H9 (cell line): ENCODE results near the gene IRF2BP2. TPM values are rescaled to one million over a fixed set of nuclear protein-coding genes. Genes with fewer than 3 reads are reported as not detected.

Experiments used
- DNase-seq: peaks from one replicate; pipeline ENCODE4 v3.0.0-alpha.2; 2017
- H2AFZ ChIP-seq: one replicate; pipeline ENCODE4 v1.6.1; 2013; ENCODE audit warnings: mild to moderate bottlenecking, low read length, control low read depth, moderate library complexity
- H2AK5ac ChIP-seq: 2 replicates; pipeline ENCODE4 v1.6.1; 2013; ENCODE audit warnings: low read length, control low read depth, mixed read lengths; ENCODE audit not compliant: insufficient read length
- H2BK120ac ChIP-seq: one replicate; pipeline ENCODE4 v1.6.1; 2013; ENCODE audit warnings: low read depth, mild to moderate bottlenecking, low read length, control low read depth, inconsistent platforms; ENCODE audit not compliant: poor library complexity, severe bottlenecking
- H2BK12ac ChIP-seq: 2 replicates; pipeline ENCODE4 v1.6.1; 2013; ENCODE audit warnings: low read length, control low read depth, mixed read lengths, low read depth; ENCODE audit not compliant: insufficient read length
- H2BK15ac ChIP-seq: 2 replicates; pipeline ENCODE4 v1.6.1; 2013; ENCODE audit warnings: low read depth, low read length, control low read depth
- H2BK20ac ChIP-seq: one replicate; pipeline ENCODE4 v1.6.1; 2013; ENCODE audit warnings: low read depth, mild to moderate bottlenecking, low read length, control low read depth, inconsistent platforms; ENCODE audit not compliant: poor library complexity, severe bottlenecking
- H2BK5ac ChIP-seq: 2 replicates; pipeline ENCODE4 v1.6.1; 2013; ENCODE audit warnings: low read length, control low read depth, mixed read lengths; ENCODE audit not compliant: insufficient read length
- H3K14ac ChIP-seq: 2 replicates; pipeline ENCODE4 v1.6.1; 2013; ENCODE audit warnings: low read length, control low read depth; ENCODE audit not compliant: insufficient read depth
- H3K18ac ChIP-seq: 2 replicates; pipeline ENCODE4 v1.6.1; 2013; ENCODE audit warnings: low read depth, mild to moderate bottlenecking, mixed read lengths, low read length, control low read depth; ENCODE audit not compliant: insufficient read length
- H3K23ac ChIP-seq: 2 replicates; pipeline ENCODE4 v1.6.1; 2013; ENCODE audit warnings: low read length, control low read depth, mixed read lengths, low read depth; ENCODE audit not compliant: insufficient read length
- H3K23me2 ChIP-seq: 2 replicates; pipeline ENCODE4 v1.6.1; 2013; ENCODE audit warnings: low read depth, mild to moderate bottlenecking, mixed read lengths, low read length, control low read depth; ENCODE audit not compliant: insufficient read length, poor library complexity, severe bottlenecking
- H3K27ac ChIP-seq: 2 replicates; pipeline ENCODE4 v1.5.1; 2013; ENCODE audit warnings: low read length, control low read depth, mixed read lengths, low read depth; ENCODE audit not compliant: insufficient read length
- H3K27me3 ChIP-seq: 2 replicates; pipeline ENCODE4 v1.6.1; 2013; ENCODE audit warnings: low read length, control low read depth, inconsistent platforms; ENCODE audit not compliant: insufficient read depth
- H3K4ac ChIP-seq: 2 replicates; pipeline ENCODE4 v1.6.1; 2013; ENCODE audit warnings: low read depth, mild to moderate bottlenecking, control low read depth, inconsistent platforms, low read length, moderate library complexity
- H3K4me1 ChIP-seq: 2 replicates; pipeline ENCODE4 v1.6.1; 2013; ENCODE audit warnings: low read length, control low read depth, inconsistent platforms; ENCODE audit not compliant: insufficient read depth
- H3K4me2 ChIP-seq: 2 replicates; pipeline ENCODE4 v1.6.1; 2013; ENCODE audit warnings: low read length, control low read depth, mixed read lengths; ENCODE audit not compliant: insufficient read length, insufficient read depth
- H3K56ac ChIP-seq: 2 replicates; pipeline ENCODE4 v1.6.1; 2013; ENCODE audit warnings: low read depth, mild to moderate bottlenecking, mixed read lengths, low read length, control low read depth; ENCODE audit not compliant: insufficient read length
- H3K79me1 ChIP-seq: 2 replicates; pipeline ENCODE4 v1.6.1; 2013; ENCODE audit warnings: low read depth, mild to moderate bottlenecking, moderate library complexity, low read length, control low read depth, inconsistent platforms; ENCODE audit not compliant: insufficient read depth, poor library complexity, severe bottlenecking
- H3K79me2 ChIP-seq: 2 replicates; pipeline ENCODE4 v1.6.1; 2013; ENCODE audit warnings: low read length, control low read depth, inconsistent platforms; ENCODE audit not compliant: insufficient read depth
- H3K9ac ChIP-seq: 2 replicates; pipeline ENCODE4 v1.6.1; 2013; ENCODE audit warnings: low read length, control low read depth, mixed read lengths; ENCODE audit not compliant: insufficient read length; ENCODE audit errors: extremely low read depth
- H3K9me3 ChIP-seq: one replicate; pipeline ENCODE4 v1.6.1; 2013; ENCODE audit warnings: low read depth, low read length, inconsistent platforms; ENCODE audit not compliant: control insufficient read depth
- H3T11ph ChIP-seq: one replicate; pipeline ENCODE4 v1.6.1; 2013; ENCODE audit warnings: mild to moderate bottlenecking, low read length, control low read depth, inconsistent platforms
- H4K20me1 ChIP-seq: one replicate; pipeline ENCODE4 v1.6.1; 2013; ENCODE audit not compliant: control insufficient read depth, insufficient read length, insufficient read depth
- H4K5ac ChIP-seq: 2 replicates; pipeline ENCODE4 v1.6.1; 2013; ENCODE audit warnings: low read depth, mild to moderate bottlenecking, mixed read lengths, low read length, control low read depth; ENCODE audit not compliant: insufficient read length
- H4K8ac ChIP-seq: replicated peaks from 2 replicates; pipeline ENCODE4 v1.6.1; 2013; ENCODE audit warnings: low read length, control low read depth, mixed read lengths, low read depth; ENCODE audit not compliant: insufficient read length
- H4K91ac ChIP-seq: 2 replicates; pipeline ENCODE4 v1.6.1; 2013; ENCODE audit warnings: low read depth, mild to moderate bottlenecking, moderate library complexity, mixed read lengths, low read length, control low read depth; ENCODE audit not compliant: insufficient read length
- H3K27ac Mint-ChIP-seq, 3 experiments: 2 replicates in 2 of 3; 3 replicates in 1 of 3; pipeline ENCODE4 v1.8.0; 2020 to 2021; ENCODE audit warnings: mixed read lengths in 3 of 3, mild to moderate bottlenecking in 1 of 3, moderate library complexity in 1 of 3
- H3K27me3 Mint-ChIP-seq: 2 replicates; pipeline ENCODE4 v1.8.0; 2021; ENCODE audit warnings: low read depth, mild to moderate bottlenecking, moderate library complexity, mixed read lengths
- H3K36me3 Mint-ChIP-seq, 3 experiments: 2 replicates in 2 of 3; 3 replicates in 1 of 3; pipeline ENCODE4 v1.8.0; 2020 to 2021; ENCODE audit warnings: low read depth in 3 of 3, mixed read lengths in 3 of 3; ENCODE audit not compliant: insufficient read depth in 1 of 3
- H3K4me1 Mint-ChIP-seq, 2 experiments: 2 replicates each; pipeline ENCODE4 v1.8.0; 2020; ENCODE audit warnings: mixed read lengths in 2 of 2
- H3K4me3 Mint-ChIP-seq, 2 experiments: 2 replicates in 1 of 2; 3 replicates in 1 of 2; pipeline ENCODE4 v1.8.0; 2020 to 2021; ENCODE audit warnings: mild to moderate bottlenecking in 2 of 2, mixed read lengths in 2 of 2, moderate library complexity in 1 of 2
- H3K9me3 Mint-ChIP-seq, 2 experiments: 2 replicates in 1 of 2; 3 replicates in 1 of 2; pipeline ENCODE4 v1.8.0; 2020; ENCODE audit warnings: mild to moderate bottlenecking in 2 of 2, mixed read lengths in 2 of 2, moderate library complexity in 1 of 2
- WGBS: extraction: QIAGEN DNeasy Blood & Tissue Kit; methylation state at CpG from one replicate; pipeline ENCODE4 v1.1.7; 2013; ENCODE audit warnings: missing lambda C conversion rate, low lambda C conversion rate, mixed read lengths; ENCODE audit not compliant: insufficient read length; ENCODE audit errors: extremely low coverage; 5-methylcytosine and 5-hydroxymethylcytosine counted together
- total RNA-seq: library from RNA; stranded (reverse); gene quantifications from 2 replicates; pipeline ENCODE4 v1.2.1, GENCODE V29; 2021
- TF ChIP-seq, protein P1 (sequence below): fragments of 200-600 bp; sonication (generic); conservative IDR thresholded peaks from 3 replicates; pipeline ENCODE4 v1.8.0; 2021; ENCODE audit warnings: antibody characterized with exemption, mild to moderate bottlenecking

The IRF2BP2 gene
- total RNA-seq, 1 experiment from 2014 or later = 80.2 TPM

DNA sequence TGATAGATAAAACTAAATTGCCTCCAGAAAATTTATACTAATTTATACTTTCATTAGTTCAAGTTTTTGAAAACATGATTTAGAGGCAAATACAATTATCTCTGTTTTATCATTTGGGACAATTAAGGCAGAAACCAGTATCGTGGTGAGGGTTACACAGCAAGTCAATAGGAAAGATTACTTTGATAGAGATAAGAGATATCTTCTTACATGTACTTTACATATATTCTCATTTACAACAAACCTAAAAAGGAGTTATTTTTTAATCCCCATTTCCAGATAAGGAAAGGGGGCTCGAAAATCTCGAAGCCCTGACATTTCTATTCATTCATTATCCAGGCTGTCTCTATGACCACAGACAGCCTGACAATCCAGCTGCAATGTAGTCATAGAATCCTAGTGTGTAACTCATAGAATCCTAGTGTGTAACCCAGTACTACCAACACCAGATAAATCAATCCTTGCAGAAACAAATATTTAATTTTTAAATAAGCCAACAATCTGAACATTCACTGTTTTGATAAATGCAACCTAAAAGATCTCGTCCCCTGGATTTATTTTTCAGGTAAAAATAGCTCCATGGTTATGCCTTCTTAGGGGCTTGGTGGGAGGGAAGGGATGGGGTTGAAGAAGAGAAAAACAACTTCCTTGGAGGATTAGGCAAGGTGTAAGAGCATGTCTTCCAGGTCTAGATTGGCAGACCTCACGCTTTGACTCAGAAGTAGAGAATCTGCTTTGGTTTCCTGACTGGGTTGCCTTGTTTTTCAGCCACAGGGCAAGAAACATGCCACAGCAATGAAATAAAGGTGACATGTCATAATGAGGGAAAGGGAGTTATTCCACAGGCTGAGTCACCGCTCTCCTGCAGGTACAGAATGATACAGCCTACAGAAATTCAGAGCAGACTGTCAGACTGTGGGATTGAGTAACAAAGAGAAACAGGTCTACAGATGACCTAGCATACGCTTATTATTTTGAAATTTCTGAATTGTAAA is 45.6 kb downstream of the IRF2BP2 start:
- Histone ChIP-seq H2BK120ac (no peak overlapping the region), H3T11ph (no peak overlapping the region), H4K8ac (no peak overlapping the region), H3K4ac (no peak overlapping the region), H3K56ac (no peak overlapping the region), H3K14ac (no peak overlapping the region), H3K23ac (no peak overlapping the region), H2BK5ac (no peak overlapping the region), H3K23me2 (no peaks in the 10 kb centered on the region), H2BK12ac (no peak overlapping the region), H2AK5ac (no peak overlapping the region), H4K20me1 (no peaks in the 10 kb centered on the region), H3K27me3 (no peaks in the 10 kb centered on the region), H3K79me1 (no peaks in the 10 kb centered on the region), H4K91ac (no peak overlapping the region), H3K4me2 (no peak overlapping the region), H2BK15ac (no peak overlapping the region), H4K5ac (no peak overlapping the region), H2AFZ (no peak overlapping the region), H3K9ac (no peak overlapping the region), H2BK20ac (no peak overlapping the region), H3K9me3 (no peaks in the 10 kb centered on the region), H3K18ac (no peak overlapping the region), H3K4me1 (no peaks in the 10 kb centered on the region), H3K27ac (no peak overlapping the region), H3K79me2 (no peaks in the 10 kb centered on the region)
- TF ChIP-seq, protein P1, sequence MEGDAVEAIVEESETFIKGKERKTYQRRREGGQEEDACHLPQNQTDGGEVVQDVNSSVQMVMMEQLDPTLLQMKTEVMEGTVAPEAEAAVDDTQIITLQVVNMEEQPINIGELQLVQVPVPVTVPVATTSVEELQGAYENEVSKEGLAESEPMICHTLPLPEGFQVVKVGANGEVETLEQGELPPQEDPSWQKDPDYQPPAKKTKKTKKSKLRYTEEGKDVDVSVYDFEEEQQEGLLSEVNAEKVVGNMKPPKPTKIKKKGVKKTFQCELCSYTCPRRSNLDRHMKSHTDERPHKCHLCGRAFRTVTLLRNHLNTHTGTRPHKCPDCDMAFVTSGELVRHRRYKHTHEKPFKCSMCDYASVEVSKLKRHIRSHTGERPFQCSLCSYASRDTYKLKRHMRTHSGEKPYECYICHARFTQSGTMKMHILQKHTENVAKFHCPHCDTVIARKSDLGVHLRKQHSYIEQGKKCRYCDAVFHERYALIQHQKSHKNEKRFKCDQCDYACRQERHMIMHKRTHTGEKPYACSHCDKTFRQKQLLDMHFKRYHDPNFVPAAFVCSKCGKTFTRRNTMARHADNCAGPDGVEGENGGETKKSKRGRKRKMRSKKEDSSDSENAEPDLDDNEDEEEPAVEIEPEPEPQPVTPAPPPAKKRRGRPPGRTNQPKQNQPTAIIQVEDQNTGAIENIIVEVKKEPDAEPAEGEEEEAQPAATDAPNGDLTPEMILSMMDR = no peak
- H3K4me1 Mint-ChIP-seq = peaks cover 0 to 11% of the 10 kb centered on the region in 2 experiments; a peak in 2 of 4 replicates
- no CpG with 5 or more reads among the region's 7 CpGs for WGBS
- no peak for DNase-seq
- H3K27ac Mint-ChIP-seq = 0 out of 7 replicates have a peak overlapping the region, but pooled peaks of 1 of the 3 experiments have one; percentile 33
- no peaks in the 10 kb centered on the region for H3K27me3 Mint-ChIP-seq
- H3K9me3 Mint-ChIP-seq = peaks cover 0 to 3% of the 10 kb centered on the region in 2 experiments; a peak in 2 of 5 replicates
- peaks cover 0 to 5% (median 0%) of the 10 kb centered on the region in 3 experiments; a peak in 3 of 7 replicates for H3K36me3 Mint-ChIP-seq
- no peak overlapping the region for H3K4me3 Mint-ChIP-seq
